Measurements from ENCODE around the gene TRIM14. TPM values are rescaled to one million over a fixed set of nuclear protein-coding genes. Genes with fewer than 3 reads are reported as not detected.

The TRIM14 gene
- total RNA-seq, 1 experiment from 2014 or later, result 34.5 TPM

DNA sequence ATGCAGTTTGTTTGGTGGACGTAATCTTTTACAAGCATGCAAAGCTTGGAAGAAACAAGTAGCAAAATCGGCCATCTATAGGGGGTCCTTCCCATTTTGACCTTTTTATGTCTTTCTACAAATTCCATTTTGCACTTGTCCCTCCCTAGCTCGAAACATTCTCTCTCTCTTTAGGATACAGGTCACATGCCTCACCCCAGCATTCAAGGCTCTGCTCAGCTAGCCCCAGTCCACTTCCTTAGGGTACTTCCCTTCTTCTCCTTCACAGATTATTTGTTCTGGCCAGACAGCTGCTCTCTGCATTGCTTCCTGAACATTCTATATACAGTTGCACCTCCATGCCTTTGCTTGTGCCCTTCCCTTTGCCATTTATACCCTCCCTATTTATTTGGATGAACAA is 31.7 kb upstream of the TRIM14 start:
- H3K9me3 ChIP-seq, result no peaks in the 10 kb centered on the region
- TF ChIP-seq, protein P1, sequence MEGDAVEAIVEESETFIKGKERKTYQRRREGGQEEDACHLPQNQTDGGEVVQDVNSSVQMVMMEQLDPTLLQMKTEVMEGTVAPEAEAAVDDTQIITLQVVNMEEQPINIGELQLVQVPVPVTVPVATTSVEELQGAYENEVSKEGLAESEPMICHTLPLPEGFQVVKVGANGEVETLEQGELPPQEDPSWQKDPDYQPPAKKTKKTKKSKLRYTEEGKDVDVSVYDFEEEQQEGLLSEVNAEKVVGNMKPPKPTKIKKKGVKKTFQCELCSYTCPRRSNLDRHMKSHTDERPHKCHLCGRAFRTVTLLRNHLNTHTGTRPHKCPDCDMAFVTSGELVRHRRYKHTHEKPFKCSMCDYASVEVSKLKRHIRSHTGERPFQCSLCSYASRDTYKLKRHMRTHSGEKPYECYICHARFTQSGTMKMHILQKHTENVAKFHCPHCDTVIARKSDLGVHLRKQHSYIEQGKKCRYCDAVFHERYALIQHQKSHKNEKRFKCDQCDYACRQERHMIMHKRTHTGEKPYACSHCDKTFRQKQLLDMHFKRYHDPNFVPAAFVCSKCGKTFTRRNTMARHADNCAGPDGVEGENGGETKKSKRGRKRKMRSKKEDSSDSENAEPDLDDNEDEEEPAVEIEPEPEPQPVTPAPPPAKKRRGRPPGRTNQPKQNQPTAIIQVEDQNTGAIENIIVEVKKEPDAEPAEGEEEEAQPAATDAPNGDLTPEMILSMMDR (IDR thresholded peaks at IDR 0.05; ENCODE audit: insufficient read depth in 1 of 2, low read depth in 1 of 2, low read length in 1 of 2, severe bottlenecking in 1 of 2, unreplicated experiment in 1 of 2), result no peak
- Mint-ChIP-seq H3K36me3 (ENCODE audit: insufficient read depth, unreplicated experiment) (peaks cover 23% of the 10 kb centered on the region), H3K27me3 (ENCODE audit: insufficient read depth, unreplicated experiment) (no peaks in the 10 kb centered on the region), H3K9me3 (ENCODE audit: unreplicated experiment) (no peaks in the 10 kb centered on the region), H3K27ac (ENCODE audit: unreplicated experiment) (peak overlapping the region; percentile 79), H3K4me1 (ENCODE audit: low read depth, unreplicated experiment) (peaks cover 24% of the 10 kb centered on the region), H3K4me3 (ENCODE audit: unreplicated experiment) (no peak overlapping the region)
- ChIA-PET POLR2A (no interaction called here), CTCF (no interaction called here)
- H3K36me3 ChIP-seq (ENCODE audit: control insufficient read depth, insufficient read depth, low read length), result no peaks in the 10 kb centered on the region; the same call in 1 of the 2 replicates
- no peak overlapping the region for H3K4me3 ChIP-seq (ENCODE audit: low read depth, low read length)
- BruUV-seq (replicated peaks), result no TSS peak
- no peak for DNase-seq
- H3K4me1 ChIP-seq, result peaks cover 26% of the 10 kb centered on the region
- H3K27me3 ChIP-seq (replicated peaks; ENCODE audit: control insufficient read depth, insufficient read depth, low read length), result no peaks in the 10 kb centered on the region
- intact Hi-C loops (cut with micrococcal nuclease; ENCODE audit: unreplicated experiment), result no loop called here

DNA sequence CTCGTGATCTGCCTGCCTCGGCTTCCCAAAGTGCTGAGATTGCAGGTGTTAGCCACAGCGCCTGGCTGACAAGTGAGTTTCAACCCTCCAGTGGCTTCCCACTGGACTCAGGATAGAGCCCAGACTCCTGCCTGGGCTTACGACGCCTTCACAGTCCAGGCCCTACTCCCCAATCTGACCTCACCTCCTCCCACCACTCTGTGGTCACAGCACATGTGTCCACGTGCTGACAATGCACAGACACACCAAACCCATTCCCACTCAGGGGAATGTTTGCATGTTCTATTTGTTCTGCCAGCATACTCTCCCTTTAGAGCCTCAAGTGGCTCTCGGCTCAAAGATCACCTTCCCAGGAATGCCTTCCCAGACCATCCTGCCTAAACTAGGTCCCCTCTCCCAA is 31.1 kb upstream of the TRIM14 start:
- no peak overlapping the region for H3K4me3 ChIP-seq (ENCODE audit: low read depth, low read length)
- CTCF ChIA-PET, result no interaction called here
- no TSS peak for BruUV-seq (replicated peaks)
- TF ChIP-seq, protein P1 (IDR thresholded peaks at IDR 0.05; ENCODE audit: insufficient read depth in 1 of 2, low read depth in 1 of 2, low read length in 1 of 2, severe bottlenecking in 1 of 2, unreplicated experiment in 1 of 2), result no peak
- POLR2A ChIA-PET, result no interaction called here
- intact Hi-C loops (cut with micrococcal nuclease; ENCODE audit: unreplicated experiment), result no loop called here
- Mint-ChIP-seq H3K4me3 (ENCODE audit: unreplicated experiment) (peak overlapping the region; percentile 30), H3K27me3 (ENCODE audit: insufficient read depth, unreplicated experiment) (no peaks in the 10 kb centered on the region), H3K27ac (ENCODE audit: unreplicated experiment) (peak overlapping the region; percentile 79), H3K9me3 (ENCODE audit: unreplicated experiment) (no peaks in the 10 kb centered on the region), H3K4me1 (ENCODE audit: low read depth, unreplicated experiment) (peaks cover 25% of the 10 kb centered on the region), H3K36me3 (ENCODE audit: insufficient read depth, unreplicated experiment) (peaks cover 22% of the 10 kb centered on the region)
- H3K27me3 ChIP-seq (replicated peaks; ENCODE audit: control insufficient read depth, insufficient read depth, low read length), result no peaks in the 10 kb centered on the region
- no peaks in the 10 kb centered on the region; the same call in 1 of the 2 replicates for H3K36me3 ChIP-seq (ENCODE audit: control insufficient read depth, insufficient read depth, low read length)
- H3K4me1 ChIP-seq, result peaks cover 31% of the 10 kb centered on the region
- peak; percentile 22 to 60 for DNase-seq
- H3K9me3 ChIP-seq, result no peaks in the 10 kb centered on the region

DNA sequence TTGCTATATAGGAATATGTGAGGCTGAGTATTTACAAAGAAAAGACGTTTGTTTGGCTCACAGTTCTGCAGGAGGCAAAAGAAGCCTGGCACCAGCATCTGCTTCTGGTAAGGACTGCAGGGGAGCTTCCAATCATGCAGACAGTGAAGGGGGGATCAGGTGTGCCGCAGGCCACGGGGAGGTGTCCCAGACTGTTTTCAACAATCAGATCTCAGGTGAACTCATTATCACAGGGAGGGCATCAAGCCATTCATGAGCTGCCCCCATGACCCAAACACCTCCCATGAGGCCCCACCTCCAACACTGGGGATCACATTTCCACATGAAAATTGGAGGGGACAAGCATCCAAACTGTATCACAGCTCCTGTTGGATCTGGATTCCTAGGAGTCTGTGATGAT is 30.4 kb upstream of the TRIM14 start:
- H3K4me3 ChIP-seq (ENCODE audit: low read depth, low read length), result no peak overlapping the region
- no peaks in the 10 kb centered on the region for H3K9me3 ChIP-seq
- Mint-ChIP-seq H3K27ac (ENCODE audit: unreplicated experiment) (no peak overlapping the region), H3K9me3 (ENCODE audit: unreplicated experiment) (no peaks in the 10 kb centered on the region), H3K4me3 (ENCODE audit: unreplicated experiment) (no peak overlapping the region), H3K27me3 (ENCODE audit: insufficient read depth, unreplicated experiment) (no peaks in the 10 kb centered on the region), H3K4me1 (ENCODE audit: low read depth, unreplicated experiment) (peaks cover 25% of the 10 kb centered on the region), H3K36me3 (ENCODE audit: insufficient read depth, unreplicated experiment) (peaks cover 15% of the 10 kb centered on the region)
- POLR2A ChIA-PET, result no interaction called here
- TF ChIP-seq, protein P1 (IDR thresholded peaks at IDR 0.05; ENCODE audit: insufficient read depth in 1 of 2, low read depth in 1 of 2, low read length in 1 of 2, severe bottlenecking in 1 of 2, unreplicated experiment in 1 of 2), result no peak
- intact Hi-C loops (cut with micrococcal nuclease; ENCODE audit: unreplicated experiment), result no loop called here
- BruUV-seq (replicated peaks), result no TSS peak
- CTCF ChIA-PET, result no interaction called here
- DNase-seq, result no peak
- H3K27me3 ChIP-seq (replicated peaks; ENCODE audit: control insufficient read depth, insufficient read depth, low read length), result no peaks in the 10 kb centered on the region
- H3K4me1 ChIP-seq, result peaks cover 33% of the 10 kb centered on the region
- H3K36me3 ChIP-seq (ENCODE audit: control insufficient read depth, insufficient read depth, low read length), result no peaks in the 10 kb centered on the region; the same call in 1 of the 2 replicates

Data from Caco-2 (cell line).